ENCODE results near the gene VPS4B.
"Not testable (repeated sequence)": the region's sequence is repeated elsewhere in the genome, so short reads cannot be mapped to it uniquely, and the experiment has no call there.

Gene VPS4B

DNA sequence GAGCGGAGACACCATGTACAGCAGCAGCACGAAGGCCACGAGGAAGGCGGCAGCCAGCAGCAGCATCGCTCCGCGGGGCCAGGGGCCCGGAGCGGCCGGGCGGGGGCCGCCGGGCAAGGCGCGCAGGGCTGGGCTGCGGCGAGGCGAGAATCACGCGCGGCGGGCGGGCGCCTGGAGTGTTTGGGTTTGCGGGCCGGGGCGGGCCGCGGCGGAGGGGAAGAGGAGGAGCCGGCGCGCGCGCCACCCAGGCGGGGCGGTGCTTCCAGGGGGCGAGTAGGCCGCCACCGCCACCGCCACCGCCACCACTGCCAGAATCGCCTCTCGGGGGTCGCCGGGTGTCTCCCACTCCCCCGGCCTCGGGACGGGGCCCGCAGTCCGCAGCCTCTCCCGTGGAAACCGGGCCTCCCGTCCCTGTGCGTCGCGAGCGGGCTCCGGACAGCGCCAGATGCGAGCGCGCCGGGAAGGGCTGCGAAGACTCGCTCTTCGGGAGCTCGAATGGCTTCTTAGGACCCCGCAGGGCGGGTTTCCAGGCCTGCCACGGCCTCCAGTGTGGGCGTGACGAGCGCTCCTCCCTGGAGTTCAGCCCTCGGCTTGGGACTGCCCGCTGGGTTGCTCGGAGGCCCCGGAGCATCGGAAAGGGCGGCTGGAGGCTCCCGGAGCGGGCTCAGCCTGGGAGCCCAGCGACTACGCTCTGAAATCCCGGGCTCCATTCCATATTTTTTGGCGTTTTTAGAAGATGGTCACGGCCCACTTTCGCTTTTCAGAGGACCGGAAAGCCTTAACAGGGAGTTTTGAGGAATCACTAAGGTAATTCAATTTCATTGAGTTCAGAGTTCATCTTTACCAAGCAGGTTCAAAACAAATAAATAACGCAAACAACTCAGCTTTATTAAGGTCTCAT lies 55.0 kb downstream of the VPS4B start, which contains the start of gene KDSR:
Gene KDSR, minus strand, starts transcription at position 154 of the 901 bp plus-strand sequence. Its CDS starts 88 bp downstream, at position 66.
- H3K4me3 ChIP-seq (ENCODE audit: low read length) = peak within 1 kb of the TSS; percentile 91
- no peaks in the 10 kb centered on the region for H3K27me3 ChIP-seq (ENCODE audit: control insufficient read depth, insufficient read depth, low read length)
- peak within 1 kb of the TSS; percentile 92 for H3K4me2 ChIP-seq (ENCODE audit: low read length)
- peaks cover 18% of the 10 kb centered on the region for H3K4me1 ChIP-seq (ENCODE audit: control insufficient read depth, insufficient read depth, low read length)
- peak within 1 kb of the TSS; percentile 98 for H3K9ac ChIP-seq (ENCODE audit: low read depth, low read length)
- peaks cover 5% of the 10 kb centered on the region for H3K36me3 ChIP-seq (ENCODE audit: insufficient read depth, low read length)
- no peaks in the 10 kb centered on the region for H3K9me3 ChIP-seq (replicated peaks; ENCODE audit: low read length)

- Histone ChIP-seq H3K9ac (ENCODE audit: low read depth, low read length) (peak overlapping the region; percentile 98), H3K36me3 (ENCODE audit: insufficient read depth, low read length) (peaks cover 12% of the 10 kb centered on the region), H3K27me3 (ENCODE audit: control insufficient read depth, insufficient read depth, low read length) (no peaks in the 10 kb centered on the region), H3K4me2 (ENCODE audit: low read length) (peak overlapping the region; percentile 92), H3K9me3 (replicated peaks; ENCODE audit: low read length) (no peaks in the 10 kb centered on the region), H3K4me3 (ENCODE audit: low read length) (peak overlapping the region; percentile 91), H3K4me1 (ENCODE audit: control insufficient read depth, insufficient read depth, low read length) (peaks cover 18% of the 10 kb centered on the region)
Observed at GRCh38 chr18:63366213-63367052, 55.8 kb downstream of the VPS4B start.

DNA sequence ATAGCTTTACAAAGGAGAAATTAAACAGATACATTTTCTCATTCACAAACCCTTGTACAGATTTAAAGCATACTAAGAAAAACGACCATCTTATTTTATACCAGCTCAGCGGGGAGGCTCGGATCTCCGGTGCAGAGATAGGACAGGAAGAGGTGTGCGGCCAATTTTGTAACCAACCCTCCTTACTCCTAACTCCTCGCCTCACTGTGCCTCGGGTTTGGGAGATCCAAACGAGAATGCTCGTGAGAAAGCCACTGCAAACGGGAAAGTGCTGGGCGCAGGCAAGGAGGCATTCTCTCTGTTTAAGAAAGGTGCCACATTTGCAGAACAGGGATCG lies 56.4 kb downstream of the VPS4B start:
- no peaks in the 10 kb centered on the region for H3K27me3 ChIP-seq (ENCODE audit: control insufficient read depth, insufficient read depth, low read length)
- H3K9me3 ChIP-seq (replicated peaks; ENCODE audit: low read length) = no peaks in the 10 kb centered on the region
- peak overlapping the region; percentile 98 for H3K9ac ChIP-seq (ENCODE audit: low read depth, low read length)
- H3K4me2 ChIP-seq (ENCODE audit: low read length) = peak overlapping the region; percentile 92
- peak overlapping the region; percentile 91 for H3K4me3 ChIP-seq (ENCODE audit: low read length)
- H3K36me3 ChIP-seq (ENCODE audit: insufficient read depth, low read length) = peaks cover 12% of the 10 kb centered on the region
- peaks cover 18% of the 10 kb centered on the region for H3K4me1 ChIP-seq (ENCODE audit: control insufficient read depth, insufficient read depth, low read length)

GRCh38 chr18:63363951-63364350 lies 58.3 kb downstream of the VPS4B start:
- no peak overlapping the region for H3K4me3 ChIP-seq (ENCODE audit: low read length)
- no peaks in the 10 kb centered on the region for H3K9me3 ChIP-seq (replicated peaks; ENCODE audit: low read length)
- no peaks in the 10 kb centered on the region for H3K27me3 ChIP-seq (ENCODE audit: control insufficient read depth, insufficient read depth, low read length)
- H3K4me1 ChIP-seq (ENCODE audit: control insufficient read depth, insufficient read depth, low read length) = peaks cover 16% of the 10 kb centered on the region
- H3K9ac ChIP-seq (ENCODE audit: low read depth, low read length) = no peak overlapping the region
- peaks cover 25% of the 10 kb centered on the region for H3K36me3 ChIP-seq (ENCODE audit: insufficient read depth, low read length)
- no peak overlapping the region for H3K4me2 ChIP-seq (ENCODE audit: low read length)

DNA sequence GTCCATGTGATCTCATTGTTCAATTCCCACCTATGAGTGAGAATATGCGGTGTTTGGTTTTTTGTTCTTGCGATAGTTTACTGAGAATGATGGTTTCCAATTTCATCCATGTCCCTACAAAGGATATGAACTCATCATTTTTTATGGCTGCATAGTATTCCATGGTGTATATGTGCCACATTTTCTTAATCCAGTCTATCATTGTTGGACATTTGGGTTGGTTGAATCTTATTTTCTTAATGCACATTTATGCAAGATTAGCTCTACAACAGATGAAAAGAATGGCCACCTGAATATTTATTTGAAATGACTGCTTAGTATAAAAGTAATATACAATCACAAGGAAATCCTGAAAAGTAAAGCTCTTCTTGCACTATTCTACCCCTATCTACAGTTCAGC lies 58.9 kb downstream of the VPS4B start:
- peaks cover 25% of the 10 kb centered on the region for H3K36me3 ChIP-seq (ENCODE audit: insufficient read depth, low read length)
- not testable (repeated sequence) for H3K4me2 ChIP-seq (ENCODE audit: low read length); H3K27me3 ChIP-seq (ENCODE audit: control insufficient read depth, insufficient read depth, low read length); H3K9me3 ChIP-seq (replicated peaks; ENCODE audit: low read length); H3K9ac ChIP-seq (ENCODE audit: low read depth, low read length); H3K4me3 ChIP-seq (ENCODE audit: low read length)
- H3K4me1 ChIP-seq (ENCODE audit: control insufficient read depth, insufficient read depth, low read length) = peaks cover 11% of the 10 kb centered on the region

- Histone ChIP-seq H3K9me3 (replicated peaks; ENCODE audit: low read length) (no peaks in the 10 kb centered on the region), H3K4me1 (ENCODE audit: control insufficient read depth, insufficient read depth, low read length) (no peaks in the 10 kb centered on the region), H3K4me2 (ENCODE audit: low read length) (no peak overlapping the region), H3K4me3 (ENCODE audit: low read length) (no peak overlapping the region), H3K27me3 (ENCODE audit: control insufficient read depth, insufficient read depth, low read length) (no peaks in the 10 kb centered on the region), H3K36me3 (ENCODE audit: insufficient read depth, low read length) (peaks cover 56% of the 10 kb centered on the region), H3K9ac (ENCODE audit: low read depth, low read length) (no peak overlapping the region)
Observed at GRCh38 chr18:63356272-63356896, 65.9 kb downstream of the VPS4B start.

GRCh38 chr18:63350230-63350629 lies 72.0 kb downstream of the VPS4B start:
- Histone ChIP-seq H3K27me3 (ENCODE audit: control insufficient read depth, insufficient read depth, low read length) (no peaks in the 10 kb centered on the region), H3K4me2 (ENCODE audit: low read length) (no peak overlapping the region), H3K9ac (ENCODE audit: low read depth, low read length) (no peak overlapping the region), H3K36me3 (ENCODE audit: insufficient read depth, low read length) (peaks cover 60% of the 10 kb centered on the region), H3K4me3 (ENCODE audit: low read length) (no peak overlapping the region), H3K4me1 (ENCODE audit: control insufficient read depth, insufficient read depth, low read length) (peaks cover 6% of the 10 kb centered on the region), H3K9me3 (replicated peaks; ENCODE audit: low read length) (no peaks in the 10 kb centered on the region)

DNA sequence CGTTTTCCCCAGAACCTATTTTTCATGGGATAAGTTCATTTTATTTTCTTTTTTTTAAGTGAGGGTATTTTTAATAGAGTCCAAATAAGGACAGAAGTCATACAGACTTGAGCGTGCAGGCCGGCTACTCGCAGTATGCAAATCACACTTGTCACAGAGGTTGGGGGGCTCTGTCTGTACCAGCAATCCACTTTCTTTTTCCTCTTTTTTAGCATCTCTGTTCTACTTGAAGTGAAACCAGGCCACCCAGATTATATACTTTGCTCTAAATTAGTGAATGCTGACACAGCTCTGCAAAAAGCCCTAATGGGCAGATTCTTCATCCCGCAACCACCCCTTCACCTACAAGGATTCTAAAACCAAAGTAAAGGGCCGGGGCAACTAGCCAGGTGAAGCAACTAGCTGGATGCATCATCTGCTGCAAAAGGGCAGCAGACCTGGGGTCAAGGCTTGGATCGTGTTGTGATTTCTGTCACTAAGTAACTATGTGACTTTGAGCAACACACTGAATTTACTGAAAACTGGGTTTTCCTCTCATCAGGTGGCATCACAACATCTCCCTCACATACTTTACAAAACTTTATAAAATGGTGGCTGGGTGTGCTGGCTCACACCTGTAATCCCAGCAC lies 73.7 kb downstream of the VPS4B start:
- no peak overlapping the region for H3K4me2 ChIP-seq (ENCODE audit: low read length)
- no peak overlapping the region for H3K4me3 ChIP-seq (ENCODE audit: low read length)
- no peaks in the 10 kb centered on the region for H3K27me3 ChIP-seq (ENCODE audit: control insufficient read depth, insufficient read depth, low read length)
- no peaks in the 10 kb centered on the region for H3K9me3 ChIP-seq (replicated peaks; ENCODE audit: low read length)
- H3K36me3 ChIP-seq (ENCODE audit: insufficient read depth, low read length) = peaks cover 61% of the 10 kb centered on the region
- peaks cover 6% of the 10 kb centered on the region for H3K4me1 ChIP-seq (ENCODE audit: control insufficient read depth, insufficient read depth, low read length)
- no peak overlapping the region for H3K9ac ChIP-seq (ENCODE audit: low read depth, low read length)

DNA sequence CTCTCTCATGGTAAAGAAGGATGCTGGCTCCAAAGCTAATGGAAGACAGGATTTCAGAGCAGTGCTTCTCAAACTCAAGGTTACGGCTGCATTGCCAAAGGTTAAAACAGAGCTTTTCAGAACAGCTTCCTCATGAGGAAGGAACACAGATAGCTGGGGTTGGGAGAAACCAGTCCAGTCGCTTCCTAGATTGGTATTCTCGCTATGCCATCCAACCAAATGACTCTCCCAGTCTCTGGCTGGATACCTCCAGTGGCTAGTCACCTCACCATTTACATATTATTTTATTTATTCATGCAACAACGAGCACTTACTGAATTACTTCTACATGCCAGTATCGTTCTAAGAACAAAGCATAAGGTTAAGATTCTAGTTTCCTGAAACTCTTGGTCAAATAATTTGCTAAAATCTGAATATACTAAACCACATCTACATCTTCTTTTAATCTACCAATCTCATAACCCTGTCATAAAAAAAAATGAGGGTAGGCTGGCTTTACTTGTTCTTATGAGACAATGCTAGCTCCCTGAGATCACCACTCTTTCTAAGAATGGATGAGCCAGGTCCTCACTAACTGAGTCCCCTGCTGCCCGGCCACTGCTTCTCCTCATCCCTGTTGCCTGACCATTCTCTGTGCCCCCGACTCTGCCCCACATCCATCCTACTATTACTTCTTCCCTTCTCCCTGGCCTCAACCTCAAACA lies 75.6 kb downstream of the VPS4B start:
- no peak overlapping the region for H3K4me3 ChIP-seq (ENCODE audit: low read length)
- H3K4me1 ChIP-seq (ENCODE audit: control insufficient read depth, insufficient read depth, low read length) = peaks cover 10% of the 10 kb centered on the region
- no peaks in the 10 kb centered on the region for H3K27me3 ChIP-seq (ENCODE audit: control insufficient read depth, insufficient read depth, low read length)
- H3K9ac ChIP-seq (ENCODE audit: low read depth, low read length) = no peak overlapping the region
- H3K9me3 ChIP-seq (replicated peaks; ENCODE audit: low read length) = no peaks in the 10 kb centered on the region
- H3K4me2 ChIP-seq (ENCODE audit: low read length) = no peak overlapping the region
- H3K36me3 ChIP-seq (ENCODE audit: insufficient read depth, low read length) = peaks cover 66% of the 10 kb centered on the region

DNA sequence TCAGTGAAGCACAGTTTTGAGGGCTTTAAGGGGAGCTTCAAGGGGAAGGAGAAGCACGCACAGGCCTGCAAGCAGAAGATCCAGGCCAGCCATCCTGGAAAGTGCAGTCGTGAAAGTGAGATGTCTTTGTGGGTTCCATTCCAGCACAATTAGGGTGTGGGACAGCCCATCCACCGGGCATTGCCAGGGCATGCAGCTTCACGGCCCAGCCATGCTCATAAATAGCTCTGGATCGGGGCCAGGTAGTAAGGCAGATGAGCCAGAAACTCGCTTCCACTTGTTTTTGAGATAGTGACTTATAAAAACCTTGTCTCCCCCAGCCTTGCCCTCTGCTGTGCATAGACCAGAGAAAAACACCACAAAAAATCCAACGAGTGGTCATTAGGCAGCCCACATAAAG lies 76.2 kb downstream of the VPS4B start:
- Histone ChIP-seq H3K4me2 (ENCODE audit: low read length) (no peak overlapping the region), H3K4me3 (ENCODE audit: low read length) (no peak overlapping the region), H3K27me3 (ENCODE audit: control insufficient read depth, insufficient read depth, low read length) (no peaks in the 10 kb centered on the region), H3K36me3 (ENCODE audit: insufficient read depth, low read length) (peaks cover 65% of the 10 kb centered on the region), H3K4me1 (ENCODE audit: control insufficient read depth, insufficient read depth, low read length) (peaks cover 10% of the 10 kb centered on the region), H3K9me3 (replicated peaks; ENCODE audit: low read length) (no peaks in the 10 kb centered on the region), H3K9ac (ENCODE audit: low read depth, low read length) (no peak overlapping the region)
